Thymus (tissue), 11 donors: ENCODE measurements around the gene METTL26. TPM values are rescaled to one million over a fixed set of nuclear protein-coding genes. Genes with fewer than 3 reads are reported as not detected.

Experiments
- DNase-seq, 9 donors: peaks; one replicate each; pipeline ENCODE4 v3.0.0-alpha.2; 2013; ENCODE audit warnings: low spot score in 9 of 9, low read depth in 6 of 9, missing footprints in 1 of 9
- H3K27ac ChIP-seq, 2 donors: one replicate each; pipeline ENCODE4 v1.5.1; 2013; ENCODE audit warnings: control low read depth in 1 of 2, low read depth in 1 of 2, low read length in 1 of 2, mild to moderate bottlenecking in 1 of 2, moderate library complexity in 1 of 2
- H3K27me3 ChIP-seq, 2 donors: one replicate each; pipeline ENCODE4 v1.5.1; 2013; ENCODE audit warnings: low read length in 1 of 2; ENCODE audit not compliant: control insufficient read depth in 2 of 2, insufficient read depth in 1 of 2
- H3K36me3 ChIP-seq, 2 donors: one replicate each; pipeline ENCODE4 v1.5.1; 2013; ENCODE audit warnings: low read length in 1 of 2, mild to moderate bottlenecking in 1 of 2, moderate library complexity in 1 of 2; ENCODE audit not compliant: control insufficient read depth in 2 of 2, insufficient read depth in 2 of 2
- H3K4me1 ChIP-seq, 2 donors: one replicate each; pipeline ENCODE4 v1.5.1; 2013; ENCODE audit warnings: low read length in 2 of 2; ENCODE audit not compliant: control insufficient read depth in 2 of 2, insufficient read depth in 2 of 2
- H3K4me3 ChIP-seq, 2 donors: one replicate each; pipeline ENCODE4 v1.5.1; 2013; ENCODE audit warnings: low read length in 2 of 2, control low read depth in 1 of 2, mild to moderate bottlenecking in 1 of 2
- H3K9me3 ChIP-seq, 2 donors: one replicate each; pipeline ENCODE4 v1.5.1; 2013; ENCODE audit warnings: low read length in 1 of 2, mild to moderate bottlenecking in 1 of 2; ENCODE audit not compliant: control insufficient read depth in 2 of 2, insufficient read depth in 1 of 2
- WGBS: extraction: QIAGEN DNeasy Blood & Tissue Kit; methylation state at CpG from one replicate; pipeline ENCODE4 v1.1.7; 2013; 5-methylcytosine and 5-hydroxymethylcytosine counted together
- polyA plus RNA-seq: library from polyadenylated mRNA; stranded (reverse); fragments of 200-250 nt; gene quantifications from one replicate; pipeline ENCODE4 v1.2.3, GENCODE V29; 2013
- total RNA-seq: library from RNA; stranded (reverse); fragments of 120-200 nt; gene quantifications from one replicate; pipeline ENCODE4 v1.2.4, GENCODE V29; 2013
- donor health status: healthy.

Gene METTL26
- total and polyA plus RNA-seq, 2 donors, result 97.6 to 110 TPM

DNA sequence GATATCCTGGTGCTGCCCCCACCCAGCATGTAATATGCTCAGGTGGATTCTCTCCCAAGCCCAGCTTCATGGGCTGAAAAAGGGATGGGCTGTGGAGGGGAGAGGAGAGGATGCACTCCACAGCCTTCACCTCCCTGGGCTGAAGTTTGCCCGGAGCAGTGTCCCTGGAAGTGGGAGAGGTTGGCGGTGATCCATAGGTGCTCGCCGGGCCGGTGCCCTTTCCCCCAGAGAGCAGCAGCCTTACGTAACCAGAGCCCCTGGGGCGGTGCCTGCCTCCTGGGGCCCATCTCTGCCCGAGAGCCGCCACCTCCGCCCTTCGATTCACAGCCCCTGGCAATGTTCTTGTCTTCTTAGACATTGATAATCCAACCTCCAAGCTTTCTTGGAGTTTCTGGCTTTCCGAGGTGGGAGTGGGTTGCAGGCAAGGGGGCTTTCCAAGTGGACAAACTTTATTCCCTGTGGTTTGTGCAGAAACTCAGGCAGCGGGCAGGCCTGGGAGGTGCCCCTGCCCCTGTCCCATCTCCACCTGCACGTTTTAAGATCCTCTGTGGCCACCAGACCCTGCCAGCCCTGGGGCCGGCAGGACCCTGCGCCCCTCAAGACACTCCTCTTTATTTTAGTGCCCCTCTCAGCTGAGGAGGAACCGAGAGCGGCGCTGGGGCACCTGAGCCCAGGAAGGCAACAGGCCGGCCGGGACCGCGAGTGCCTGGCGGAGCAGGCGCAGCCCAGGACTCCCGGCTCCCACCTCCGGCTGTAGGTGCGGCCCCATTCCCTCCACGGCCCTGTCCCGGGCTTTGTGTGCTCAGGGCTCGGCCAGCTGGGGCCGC, 10.0 kb upstream of the METTL26 start:
- Histone ChIP-seq H3K36me3 (no peaks in the 10 kb centered on the region), H3K27me3 (peaks cover 24 to 26% of the 10 kb centered on the region in 2 donors), H3K4me3 (no peak overlapping the region), H3K9me3 (no peaks in the 10 kb centered on the region), H3K4me1 (peaks cover 28 to 30% of the 10 kb centered on the region in 2 donors), H3K27ac (no peak overlapping the region)
- WGBS, result 96% methylated on average over 32 of the region's 32 CpGs
- no peak for DNase-seq

GRCh38 chr16:644556-644955, 8.5 kb upstream of the METTL26 start:
- peaks cover 26 to 34% of the 10 kb centered on the region in 2 donors for H3K27me3 ChIP-seq
- no peaks in the 10 kb centered on the region for H3K9me3 ChIP-seq
- peaks cover 20 to 27% of the 10 kb centered on the region in 2 donors for H3K4me1 ChIP-seq
- H3K36me3 ChIP-seq, result no peaks in the 10 kb centered on the region
- WGBS, result 95% methylated on average over 12 of the region's 12 CpGs
- H3K27ac ChIP-seq, result no peak overlapping the region
- H3K4me3 ChIP-seq, result no peak overlapping the region
- no peak for DNase-seq

DNA sequence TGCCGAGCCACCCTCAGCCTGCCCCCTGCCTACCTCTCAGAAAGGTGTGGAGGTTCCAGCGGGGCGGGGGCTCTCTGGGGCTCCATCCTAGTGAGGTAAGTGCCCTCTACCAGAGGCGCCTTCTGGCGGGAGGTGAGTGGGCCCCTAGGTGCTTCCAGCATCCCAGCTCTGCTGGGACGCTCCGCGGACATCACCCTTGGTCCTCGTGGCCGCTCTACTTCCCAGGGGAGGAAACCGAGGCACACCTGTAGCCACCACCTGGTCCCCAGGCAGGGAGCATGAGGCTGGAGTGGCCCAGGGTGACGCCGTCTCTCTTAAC, 6.9 kb upstream of the METTL26 start:
- no peaks in the 10 kb centered on the region for H3K9me3 ChIP-seq
- peaks cover 26 to 34% of the 10 kb centered on the region in 2 donors for H3K27me3 ChIP-seq
- WGBS, result 97% methylated on average over 13 of the region's 13 CpGs
- no peak overlapping the region for H3K27ac ChIP-seq
- no peak overlapping the region for H3K4me3 ChIP-seq
- no peak for DNase-seq
- H3K4me1 ChIP-seq, result peaks cover 12 to 18% of the 10 kb centered on the region in 2 donors
- no peaks in the 10 kb centered on the region for H3K36me3 ChIP-seq

DNA sequence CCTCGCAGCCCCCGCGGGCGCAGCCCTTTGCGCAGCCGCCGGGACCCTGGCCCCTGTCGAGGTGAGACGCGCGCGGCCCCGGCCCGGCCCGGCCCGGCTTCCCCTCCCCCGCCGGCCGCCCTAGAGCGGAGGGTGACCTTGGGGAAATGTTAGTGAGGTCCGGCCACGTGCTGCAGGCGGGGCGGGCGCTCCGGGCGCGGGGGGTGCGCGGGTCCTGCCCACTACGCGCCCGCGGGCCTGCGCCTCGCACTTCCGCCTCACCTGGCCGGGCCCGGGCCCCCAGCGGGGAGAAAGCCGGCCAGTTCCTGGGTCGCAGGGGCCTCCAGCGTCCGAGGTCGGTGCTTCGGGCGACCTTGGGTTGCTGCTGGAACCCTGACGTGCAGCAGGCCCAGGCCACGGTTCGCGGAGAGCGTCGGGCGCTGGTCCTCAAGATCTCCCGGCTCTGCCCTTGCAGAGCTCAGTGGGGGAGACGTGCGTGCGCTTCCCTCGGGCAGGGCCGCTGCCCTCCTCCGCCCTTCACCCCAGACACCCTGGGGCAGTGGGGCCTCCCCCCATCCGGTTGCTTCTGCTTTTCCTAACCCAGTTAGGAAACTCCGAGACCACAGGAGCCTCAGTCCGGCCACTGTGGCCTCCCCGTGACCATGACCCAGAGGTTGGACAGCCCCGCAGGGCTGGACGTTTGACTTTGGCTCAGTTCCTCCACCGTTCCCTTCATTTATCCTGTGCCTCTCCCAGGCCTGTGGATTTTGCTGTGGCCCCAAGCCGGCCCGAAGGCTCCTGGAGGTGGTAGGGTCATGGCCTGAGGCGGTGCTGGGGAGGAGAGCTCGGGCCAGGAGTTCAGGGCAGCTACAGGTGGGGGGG, 6.3 kb upstream of the METTL26 start:
- DNase-seq, result peak in 1 of 9 donors; percentile 27
- Histone ChIP-seq H3K36me3 (no peaks in the 10 kb centered on the region), H3K4me3 (peak overlapping the region; percentile 13 to 64), H3K27ac (no peak overlapping the region), H3K27me3 (peaks cover 26 to 34% of the 10 kb centered on the region in 2 donors), H3K4me1 (peaks cover 10 to 17% of the 10 kb centered on the region in 2 donors), H3K9me3 (no peaks in the 10 kb centered on the region)
- WGBS, result 13% methylated on average over 72 of the region's 72 CpGs

- Histone ChIP-seq H3K4me3 (peak within 1 kb of the TSS; percentile 40 to 64), H3K36me3 (no peaks in the 10 kb centered on the region), H3K27me3 (peaks cover 26 to 34% of the 10 kb centered on the region in 2 donors), H3K27ac (peak within 1 kb of the TSS in 1 of 2 donors; percentile 52), H3K9me3 (peaks cover 0 to 3% of the 10 kb centered on the region in 2 donors), H3K4me1 (peaks cover 10 to 21% of the 10 kb centered on the region in 2 donors)
- DNase-seq, result peak in 2 of 9 donors; percentile 35 to 66
- 2% methylated on average over 81 of the region's 81 CpGs for WGBS
These were observed 5.5 kb upstream of the METTL26 start, which contains the start of gene MCRIP2 for GRCh38 chr16:641326-642188. Gene MCRIP2, plus strand, starts transcription at chr16:641828. Its CDS starts 164 bp downstream, at chr16:641992.

DNA sequence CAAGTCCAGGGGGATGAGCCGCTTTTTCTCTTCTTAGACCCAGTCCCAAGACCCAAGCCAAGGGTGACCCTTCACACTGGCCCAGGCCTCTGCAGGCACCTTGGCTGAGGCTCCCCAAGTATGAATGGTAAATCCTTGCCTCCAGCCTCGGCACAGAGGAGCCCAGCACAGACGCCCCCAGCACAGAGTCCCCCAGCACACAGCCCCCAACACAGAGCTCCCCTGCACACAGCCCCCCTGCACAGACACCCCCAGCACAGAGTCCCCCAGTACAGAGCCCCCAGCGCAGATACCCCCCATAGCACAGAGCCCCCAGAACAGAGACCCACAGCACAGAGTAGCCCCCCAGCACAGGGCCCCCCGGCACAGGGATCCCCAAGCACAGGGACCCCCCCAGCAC, 4.5 kb upstream of the METTL26 start:
- WGBS, result 96% methylated on average over 5 of the region's 5 CpGs
- H3K27ac ChIP-seq, result no peak overlapping the region
- DNase-seq, result no peak
- peaks cover 11 to 25% of the 10 kb centered on the region in 2 donors for H3K4me1 ChIP-seq
- H3K4me3 ChIP-seq, result no peak overlapping the region
- H3K9me3 ChIP-seq, result peaks cover 0 to 6% of the 10 kb centered on the region in 2 donors
- no peaks in the 10 kb centered on the region for H3K36me3 ChIP-seq
- peaks cover 26 to 34% of the 10 kb centered on the region in 2 donors for H3K27me3 ChIP-seq

GRCh38 chr16:638836-639235, 2.7 kb upstream of the METTL26 start:
- no peak for DNase-seq
- Histone ChIP-seq H3K36me3 (peaks cover 3 to 6% of the 10 kb centered on the region in 2 donors), H3K27me3 (peaks cover 26 to 31% of the 10 kb centered on the region in 2 donors), H3K4me3 (no peak overlapping the region), H3K4me1 (peaks cover 16 to 35% of the 10 kb centered on the region in 2 donors), H3K9me3 (peaks cover 0 to 6% of the 10 kb centered on the region in 2 donors), H3K27ac (no peak overlapping the region)
- 93% methylated on average over 9 of the region's 9 CpGs for WGBS

DNA sequence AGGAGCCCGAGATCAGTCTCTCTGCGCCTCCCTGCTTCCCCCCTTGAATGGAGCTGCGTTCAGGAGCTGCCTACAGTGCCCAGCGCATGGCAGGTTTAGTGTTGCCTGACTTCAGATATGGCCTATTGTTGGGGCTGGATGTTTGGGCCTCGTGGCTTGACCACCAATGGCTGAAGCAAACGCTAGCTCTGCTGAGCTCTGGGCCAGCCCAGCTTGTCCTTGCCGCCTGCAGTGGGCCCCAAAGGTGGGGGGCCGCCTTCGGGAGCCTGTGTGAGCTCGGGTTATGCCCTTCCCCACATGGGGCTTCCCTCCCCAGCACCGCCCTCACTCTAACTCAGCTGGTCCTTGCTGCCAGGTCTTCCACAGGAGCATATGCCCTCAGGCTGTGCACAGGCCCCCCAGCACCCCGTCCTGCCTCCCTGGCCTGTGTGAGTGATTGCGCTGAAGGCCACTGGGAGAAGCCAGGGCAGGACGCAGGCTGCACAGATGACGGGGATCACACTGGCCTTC, 2.0 kb upstream of the METTL26 start:
- peaks cover 16 to 35% of the 10 kb centered on the region in 2 donors for H3K4me1 ChIP-seq
- H3K27ac ChIP-seq, result no peak overlapping the region
- peaks cover 0 to 6% of the 10 kb centered on the region in 2 donors for H3K9me3 ChIP-seq
- peaks cover 21 to 24% of the 10 kb centered on the region in 2 donors for H3K27me3 ChIP-seq
- 95% methylated on average over 15 of the region's 15 CpGs for WGBS
- H3K36me3 ChIP-seq, result peaks cover 6 to 10% of the 10 kb centered on the region in 2 donors
- H3K4me3 ChIP-seq, result no peak overlapping the region
- DNase-seq, result no peak
